GM12892 (cell line): ENCODE data around the gene ANKRD33.

ENCODE experiments used
- POLR2A ChIP-seq: IDR thresholded peaks from 2 replicates; pipeline ENCODE4 v1.6.1; 2011; ENCODE audit warnings: low read depth, low read length, control low read depth
- POLR2AphosphoS5 ChIP-seq: IDR thresholded peaks from 2 replicates; pipeline ENCODE4 v1.6.1; 2011; ENCODE audit warnings: low read depth, low read length, control low read depth

DNA sequence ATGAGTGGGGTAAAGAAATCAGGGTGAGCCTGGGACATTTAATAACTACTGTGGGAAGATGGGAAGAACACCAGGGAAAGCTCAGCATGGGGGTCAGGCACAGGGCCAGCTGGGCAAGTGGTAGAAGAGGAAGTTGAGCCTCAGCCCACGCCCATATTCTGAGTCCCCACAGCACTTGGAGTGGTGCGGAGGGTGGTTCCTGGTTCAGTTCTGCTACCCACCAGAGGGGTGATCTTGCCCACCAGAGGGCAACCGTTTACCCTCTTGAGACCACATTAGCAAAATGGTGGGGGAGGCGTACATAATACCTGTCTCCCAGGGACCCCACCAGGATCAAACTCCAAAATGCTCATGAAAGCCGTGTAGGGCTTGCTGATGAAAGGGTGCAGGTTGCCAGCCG lies 16.8 kb upstream of the ANKRD33 start:
- no peak for TF ChIP-seq POLR2AphosphoS5
- TF ChIP-seq POLR2A, result no peak
